HUES48 (cell line): ENCODE results near the gene JARID2.
"Not testable (repeated sequence)": the region's sequence is repeated elsewhere in the genome, so short reads cannot be mapped to it uniquely, and the experiment has no call there.

Experiments
- H3K27ac ChIP-seq: one replicate; pipeline ENCODE4 v1.7.0; 2013; ENCODE audit warnings: low read depth, low read length, inconsistent platforms
- H3K27me3 ChIP-seq: 2 replicates; pipeline ENCODE4 v1.6.1; 2013; ENCODE audit warnings: mild to moderate bottlenecking, low read length; ENCODE audit not compliant: control insufficient read depth, insufficient read depth
- H3K36me3 ChIP-seq: 2 replicates; pipeline ENCODE4 v1.6.1; 2013; ENCODE audit warnings: low read length; ENCODE audit not compliant: control insufficient read depth, insufficient read depth
- H3K4me1 ChIP-seq: 2 replicates; pipeline ENCODE4 v1.6.1; 2013; ENCODE audit warnings: mild to moderate bottlenecking, low read length; ENCODE audit not compliant: control insufficient read depth, insufficient read depth
- H3K4me3 ChIP-seq: 2 replicates; pipeline ENCODE4 v1.5.1; 2013; ENCODE audit warnings: mild to moderate bottlenecking, low read depth, low read length
- H3K9ac ChIP-seq: 2 replicates; pipeline ENCODE4 v1.6.1; 2013; ENCODE audit warnings: mild to moderate bottlenecking, low read depth, low read length, moderate library complexity
- H3K9me3 ChIP-seq: 2 replicates; pipeline ENCODE4 v1.6.1; 2013; ENCODE audit warnings: low read length; ENCODE audit not compliant: control insufficient read depth, insufficient read depth

Gene JARID2

DNA sequence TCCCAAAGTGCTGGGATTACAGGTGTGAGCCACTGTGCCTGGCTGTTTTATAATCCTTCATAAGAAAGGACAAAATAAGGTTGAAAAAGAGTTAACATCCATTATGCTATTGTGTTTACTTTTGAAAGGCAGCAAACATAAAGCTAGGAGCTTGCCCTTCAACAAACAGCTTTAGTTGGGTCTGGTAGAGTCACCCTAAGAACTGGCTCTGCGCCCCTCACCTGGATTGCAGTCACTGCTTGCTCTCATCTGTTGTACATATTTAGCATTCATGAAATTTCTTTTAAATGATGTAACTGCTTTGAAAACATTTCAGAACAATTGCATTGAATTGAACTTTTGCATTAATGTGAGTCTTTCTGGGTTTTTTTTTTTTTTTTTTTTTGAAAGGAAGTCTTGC, 38.9 kb downstream of the JARID2 start:
- H3K9me3 ChIP-seq: no peaks in the 10 kb centered on the region
- H3K27me3 ChIP-seq: no peaks in the 10 kb centered on the region
- peaks cover 33% of the 10 kb centered on the region for H3K36me3 ChIP-seq
- H3K4me3 ChIP-seq: no peak overlapping the region
- peak overlapping the region; percentile 18 for H3K27ac ChIP-seq
- H3K4me1 ChIP-seq: peaks cover 61% of the 10 kb centered on the region
- H3K9ac ChIP-seq: no peak overlapping the region

DNA sequence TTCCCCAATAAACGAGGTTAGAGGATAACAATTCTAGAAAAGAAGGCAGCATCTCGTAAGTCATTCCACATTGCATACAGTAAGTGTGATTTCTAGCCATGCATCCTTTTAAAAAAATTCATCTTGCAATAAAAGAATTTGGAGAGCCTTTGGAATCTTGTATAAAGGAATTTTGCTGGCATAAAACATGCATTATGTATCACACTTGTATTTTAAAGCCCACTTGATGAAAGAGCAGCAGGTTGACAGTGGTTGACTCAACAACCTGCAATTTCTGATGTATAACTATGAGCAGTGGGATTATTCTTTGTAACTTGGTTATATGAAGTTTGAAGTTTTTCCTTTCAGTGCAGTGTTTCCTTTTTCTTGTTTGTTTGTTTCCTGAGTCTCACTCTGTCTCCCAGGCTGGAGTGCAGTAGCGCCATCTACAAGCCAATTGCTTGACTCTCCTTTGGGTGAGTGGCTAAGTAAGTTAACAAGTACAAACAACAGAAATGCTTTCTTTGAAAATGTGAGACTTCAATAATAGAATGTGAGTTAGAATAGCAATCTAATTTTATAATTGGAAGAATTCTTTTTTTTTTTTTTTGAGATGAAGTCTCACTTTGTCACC, 39.9 kb downstream of the JARID2 start:
- Histone ChIP-seq H3K27ac (no peak overlapping the region), H3K4me1 (peaks cover 60% of the 10 kb centered on the region), H3K36me3 (peaks cover 31% of the 10 kb centered on the region)

DNA sequence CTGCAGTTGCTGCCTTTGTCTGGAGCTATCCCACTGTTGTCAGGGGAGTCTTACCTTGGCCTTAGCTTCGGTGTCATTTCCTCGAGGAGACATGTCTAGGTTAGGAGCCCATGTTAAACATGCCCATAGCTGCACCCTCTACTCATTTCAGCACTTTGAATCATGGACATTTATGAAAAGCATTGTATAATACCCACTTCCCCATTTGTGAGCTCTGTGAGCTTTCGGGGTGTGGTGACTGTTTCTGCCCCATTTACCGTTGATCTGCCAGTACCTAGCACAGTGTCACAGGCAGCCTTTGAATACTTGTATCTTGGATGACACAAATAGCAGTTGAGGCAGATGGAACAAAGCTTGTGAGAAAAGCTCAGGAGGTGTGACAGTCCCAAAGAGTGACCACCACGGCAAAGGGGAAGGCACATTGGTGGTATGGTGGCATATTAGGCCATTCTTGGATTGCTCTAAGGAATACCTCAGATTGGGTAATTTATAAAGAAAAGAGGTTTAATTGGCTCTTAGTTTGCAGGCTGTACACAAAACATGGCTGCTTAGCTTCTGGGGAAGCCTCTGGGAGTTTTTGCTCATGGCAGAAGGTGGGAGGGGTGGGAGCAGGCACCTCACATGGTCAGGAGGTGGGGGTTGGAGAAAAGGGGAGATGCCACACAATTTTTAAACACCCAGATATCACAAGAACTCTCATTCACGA, 42.0 kb downstream of the JARID2 start:
- Histone ChIP-seq H3K9me3 (no peaks in the 10 kb centered on the region), H3K9ac (no peak overlapping the region), H3K4me3 (no peak overlapping the region), H3K36me3 (peaks cover 31% of the 10 kb centered on the region), H3K4me1 (peaks cover 62% of the 10 kb centered on the region), H3K27ac (no peak overlapping the region), H3K27me3 (no peaks in the 10 kb centered on the region)

More for the DNA sequence above, 39.9 kb downstream of the JARID2 start:
- Histone ChIP-seq H3K9me3 (no peaks in the 10 kb centered on the region), H3K9ac (no peak overlapping the region), H3K4me3 (no peak overlapping the region), H3K27me3 (no peaks in the 10 kb centered on the region)

DNA sequence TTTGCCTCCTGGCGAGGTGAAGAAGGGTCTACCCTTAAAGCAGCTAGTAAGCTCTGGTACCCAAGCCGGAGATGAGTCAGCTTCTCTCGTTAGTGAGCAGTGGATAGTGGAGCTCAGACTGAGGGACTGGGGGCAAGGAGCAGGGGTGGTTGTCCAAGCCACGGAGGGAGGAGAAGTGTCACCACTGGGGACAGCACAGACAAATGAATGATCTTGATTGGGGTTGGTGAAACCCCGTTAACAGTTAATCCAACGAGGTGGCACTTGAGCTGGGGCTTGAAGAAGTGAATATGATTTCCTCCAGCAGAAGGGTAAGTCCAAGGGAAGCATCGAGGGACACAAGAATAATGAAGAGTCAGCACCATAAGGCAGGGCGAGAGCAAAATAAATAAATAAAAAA, 43.0 kb downstream of the JARID2 start:
- peaks cover 36% of the 10 kb centered on the region for H3K36me3 ChIP-seq
- no peak overlapping the region for H3K27ac ChIP-seq

DNA sequence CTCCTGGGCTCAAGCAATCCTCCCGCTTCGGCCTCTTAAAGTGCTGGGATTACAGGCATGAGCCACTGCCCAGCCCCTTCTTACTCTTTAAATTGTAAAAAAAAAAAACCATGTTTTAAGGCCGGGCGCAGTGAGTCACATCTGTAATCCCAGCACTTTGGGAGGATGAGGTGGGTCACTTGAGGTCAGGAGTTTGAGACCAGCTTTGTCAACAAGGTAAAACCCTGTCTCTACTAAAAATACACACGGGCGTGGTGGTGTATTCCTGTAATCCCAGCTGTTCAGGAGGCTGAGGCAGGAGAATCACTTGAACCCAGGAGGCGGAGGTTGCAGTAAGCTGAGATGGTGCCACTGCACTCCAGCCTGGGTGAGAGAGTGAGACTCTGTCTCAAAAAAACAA, 43.6 kb downstream of the JARID2 start:
- not testable (repeated sequence) for H3K27ac ChIP-seq, H3K9ac ChIP-seq, H3K9me3 ChIP-seq, H3K27me3 ChIP-seq, H3K4me3 ChIP-seq
- Histone ChIP-seq H3K4me1 (peaks cover 59% of the 10 kb centered on the region), H3K36me3 (peaks cover 32% of the 10 kb centered on the region)

More for the DNA sequence above, 43.0 kb downstream of the JARID2 start:
- Histone ChIP-seq H3K9ac (no peak overlapping the region), H3K4me1 (peaks cover 65% of the 10 kb centered on the region), H3K9me3 (no peaks in the 10 kb centered on the region), H3K4me3 (no peak overlapping the region), H3K27me3 (no peaks in the 10 kb centered on the region)

DNA sequence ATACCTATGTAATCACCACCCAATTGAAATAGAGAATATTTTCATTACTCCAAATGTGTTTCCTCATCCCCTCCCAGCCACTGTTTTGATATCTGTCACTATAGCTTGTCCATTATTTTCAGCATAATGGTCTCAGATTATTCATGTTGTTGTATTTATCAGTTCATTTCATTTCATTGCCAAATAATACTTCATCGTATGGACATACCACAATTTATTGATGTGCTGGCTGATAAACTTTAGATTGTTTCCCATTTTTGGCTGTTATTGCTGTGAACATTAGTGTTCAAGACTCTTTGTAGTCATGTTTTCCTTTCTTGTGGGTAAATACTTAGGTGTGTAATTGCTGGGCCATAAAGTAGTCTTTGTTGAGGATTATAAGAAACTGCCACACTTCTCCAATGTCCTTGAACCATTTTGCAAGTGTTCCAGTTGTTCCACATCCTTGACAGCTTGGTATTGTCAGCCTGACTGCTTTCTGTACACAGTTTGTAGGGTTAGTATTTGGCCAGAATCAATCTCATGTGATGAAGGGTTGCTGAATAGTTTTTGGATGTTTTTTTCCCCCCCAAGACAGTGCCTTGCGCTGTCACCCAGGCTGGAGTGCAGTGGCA, 44.3 kb downstream of the JARID2 start:
- H3K4me1 ChIP-seq: peaks cover 57% of the 10 kb centered on the region
- no peaks in the 10 kb centered on the region for H3K9me3 ChIP-seq
- peaks cover 32% of the 10 kb centered on the region for H3K36me3 ChIP-seq
- H3K27ac ChIP-seq: no peak overlapping the region
- no peaks in the 10 kb centered on the region for H3K27me3 ChIP-seq
- no peak overlapping the region for H3K9ac ChIP-seq
- no peak overlapping the region for H3K4me3 ChIP-seq

DNA sequence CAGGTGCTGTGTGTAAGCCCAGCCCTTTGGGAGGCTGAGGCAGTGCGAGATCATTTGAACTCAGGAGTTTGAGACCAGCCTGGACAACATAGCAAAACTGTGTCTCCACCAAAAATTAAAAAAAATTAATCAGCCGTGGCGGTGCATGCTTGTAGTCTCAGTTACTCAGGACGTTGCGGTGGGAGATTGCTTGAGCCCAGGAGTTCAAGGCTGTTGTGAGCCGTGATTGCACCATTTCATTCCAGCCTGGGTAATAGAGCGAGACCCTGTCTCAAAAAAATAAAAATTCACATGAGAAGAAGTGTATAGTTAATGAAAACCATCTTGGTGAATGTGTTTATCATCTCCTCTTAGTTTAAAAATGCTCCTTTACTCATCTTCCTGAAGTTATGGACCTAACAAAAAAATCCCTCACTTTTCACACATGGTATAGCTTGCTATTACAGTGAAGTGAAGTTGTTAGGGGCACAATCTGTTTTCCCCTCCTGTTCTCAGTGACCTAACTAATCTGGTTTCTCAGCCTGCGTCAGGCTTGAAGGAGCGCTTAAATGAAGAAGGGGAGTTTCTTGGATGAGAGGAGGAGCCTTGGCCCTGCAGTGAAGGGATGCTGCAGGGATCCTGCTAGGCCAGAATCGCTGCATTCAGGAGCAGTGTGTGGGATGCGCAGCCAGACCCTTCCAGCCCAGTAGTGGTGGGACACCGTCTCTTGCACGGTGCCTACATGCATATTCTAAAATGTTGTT, 45.3 kb downstream of the JARID2 start:
- H3K4me3 ChIP-seq: no peak overlapping the region
- no peaks in the 10 kb centered on the region for H3K9me3 ChIP-seq
- peaks cover 50% of the 10 kb centered on the region for H3K4me1 ChIP-seq
- no peaks in the 10 kb centered on the region for H3K27me3 ChIP-seq
- H3K36me3 ChIP-seq: peaks cover 26% of the 10 kb centered on the region
- no peak overlapping the region for H3K27ac ChIP-seq
- no peak overlapping the region for H3K9ac ChIP-seq

DNA sequence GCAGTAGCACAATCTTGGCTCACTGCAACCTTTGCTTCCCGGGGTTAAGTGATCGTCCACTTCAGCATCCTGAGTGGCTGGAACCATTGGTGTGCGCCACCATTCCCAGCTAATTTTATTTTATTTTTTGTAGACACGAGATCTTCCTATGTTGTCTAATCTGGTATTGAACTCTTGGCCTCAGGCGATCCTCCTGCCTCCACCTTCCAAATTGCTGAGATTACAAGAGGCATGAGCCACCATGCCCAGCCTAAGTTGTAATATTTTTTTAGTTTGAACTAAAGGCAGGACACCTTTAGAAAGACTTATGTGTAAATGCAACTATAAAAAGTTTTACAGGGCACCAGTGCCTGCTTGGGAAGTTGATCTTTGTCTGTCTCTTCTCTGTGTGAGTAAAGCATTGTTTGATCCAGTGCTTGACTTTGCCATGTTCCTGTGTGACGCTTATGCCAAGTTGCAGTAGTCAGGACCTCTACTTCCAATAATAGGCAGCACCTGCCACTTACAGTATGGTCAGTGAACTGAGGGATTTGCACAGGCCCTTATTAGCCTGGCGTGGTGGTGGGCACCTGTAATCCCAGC, 46.9 kb downstream of the JARID2 start:
- H3K9me3 ChIP-seq: no peaks in the 10 kb centered on the region
- H3K27ac ChIP-seq: no peak overlapping the region
- H3K27me3 ChIP-seq: no peaks in the 10 kb centered on the region
- peaks cover 17% of the 10 kb centered on the region for H3K36me3 ChIP-seq
- no peak overlapping the region for H3K4me3 ChIP-seq
- no peak overlapping the region for H3K9ac ChIP-seq
- peaks cover 49% of the 10 kb centered on the region for H3K4me1 ChIP-seq

DNA sequence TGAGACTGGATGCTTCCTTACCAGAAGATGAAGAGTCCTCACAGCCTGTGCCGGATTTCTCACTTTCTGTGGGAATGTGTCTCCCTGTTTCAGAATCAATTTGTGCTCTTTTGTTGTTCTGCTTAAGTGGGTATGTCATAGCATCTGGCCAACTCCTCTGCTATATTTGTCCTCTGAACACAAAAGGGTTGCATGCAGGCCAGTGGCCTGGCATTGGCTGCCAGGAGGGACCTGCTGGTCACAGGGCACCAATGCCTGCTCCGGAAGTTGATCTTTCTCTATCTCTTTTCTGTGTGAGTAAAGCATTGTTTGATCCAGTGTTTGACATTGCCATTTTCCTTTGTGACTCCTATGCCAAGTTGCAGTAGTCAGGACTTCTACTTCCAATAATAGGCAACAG, 47.8 kb downstream of the JARID2 start:
- no peak overlapping the region for H3K9ac ChIP-seq
- peaks cover 16% of the 10 kb centered on the region for H3K36me3 ChIP-seq
- H3K4me1 ChIP-seq: peaks cover 51% of the 10 kb centered on the region
- H3K9me3 ChIP-seq: no peaks in the 10 kb centered on the region
- H3K27me3 ChIP-seq: no peaks in the 10 kb centered on the region
- no peak overlapping the region for H3K27ac ChIP-seq
- H3K4me3 ChIP-seq: no peak overlapping the region

DNA sequence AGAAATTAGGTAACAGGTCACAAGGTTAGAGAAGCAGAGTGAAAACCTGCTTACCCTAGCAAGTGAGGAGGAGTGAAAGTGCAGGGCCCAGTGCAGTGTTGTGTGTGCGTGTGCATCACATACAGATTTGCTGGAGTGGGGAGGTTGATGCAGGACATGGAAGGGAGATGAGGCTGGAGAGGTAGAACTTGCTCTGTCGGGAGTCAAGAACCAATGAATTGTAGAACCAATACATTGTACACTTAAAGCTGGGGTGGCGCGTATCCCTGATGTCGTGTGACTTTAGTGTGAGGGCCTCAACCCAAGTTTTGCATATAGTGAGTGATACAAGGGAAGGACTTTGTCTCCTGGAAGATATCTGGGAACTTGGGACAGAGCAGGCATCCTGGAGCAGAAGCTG, 48.6 kb downstream of the JARID2 start:
- Histone ChIP-seq H3K4me3 (no peak overlapping the region), H3K27me3 (no peaks in the 10 kb centered on the region), H3K27ac (no peak overlapping the region), H3K9ac (no peak overlapping the region), H3K9me3 (no peaks in the 10 kb centered on the region), H3K4me1 (peaks cover 52% of the 10 kb centered on the region), H3K36me3 (peaks cover 16% of the 10 kb centered on the region)
